Stimulated activated CD8-positive, alpha-beta memory T cell treated with anti-CD3 and anti-CD28 coated beads, Interleukin-4, amount 100 ng/mL, for 4 hours (primary cell): ENCODE measurements around the gene RASA3.

Experiments
- DNase-seq, 2 donors: peaks; one replicate each; pipeline ENCODE4 v3.0.0-alpha.2; 2020; ENCODE audit warnings: low read depth in 2 of 2, low spot score in 1 of 2

RASA3 gene

DNA sequence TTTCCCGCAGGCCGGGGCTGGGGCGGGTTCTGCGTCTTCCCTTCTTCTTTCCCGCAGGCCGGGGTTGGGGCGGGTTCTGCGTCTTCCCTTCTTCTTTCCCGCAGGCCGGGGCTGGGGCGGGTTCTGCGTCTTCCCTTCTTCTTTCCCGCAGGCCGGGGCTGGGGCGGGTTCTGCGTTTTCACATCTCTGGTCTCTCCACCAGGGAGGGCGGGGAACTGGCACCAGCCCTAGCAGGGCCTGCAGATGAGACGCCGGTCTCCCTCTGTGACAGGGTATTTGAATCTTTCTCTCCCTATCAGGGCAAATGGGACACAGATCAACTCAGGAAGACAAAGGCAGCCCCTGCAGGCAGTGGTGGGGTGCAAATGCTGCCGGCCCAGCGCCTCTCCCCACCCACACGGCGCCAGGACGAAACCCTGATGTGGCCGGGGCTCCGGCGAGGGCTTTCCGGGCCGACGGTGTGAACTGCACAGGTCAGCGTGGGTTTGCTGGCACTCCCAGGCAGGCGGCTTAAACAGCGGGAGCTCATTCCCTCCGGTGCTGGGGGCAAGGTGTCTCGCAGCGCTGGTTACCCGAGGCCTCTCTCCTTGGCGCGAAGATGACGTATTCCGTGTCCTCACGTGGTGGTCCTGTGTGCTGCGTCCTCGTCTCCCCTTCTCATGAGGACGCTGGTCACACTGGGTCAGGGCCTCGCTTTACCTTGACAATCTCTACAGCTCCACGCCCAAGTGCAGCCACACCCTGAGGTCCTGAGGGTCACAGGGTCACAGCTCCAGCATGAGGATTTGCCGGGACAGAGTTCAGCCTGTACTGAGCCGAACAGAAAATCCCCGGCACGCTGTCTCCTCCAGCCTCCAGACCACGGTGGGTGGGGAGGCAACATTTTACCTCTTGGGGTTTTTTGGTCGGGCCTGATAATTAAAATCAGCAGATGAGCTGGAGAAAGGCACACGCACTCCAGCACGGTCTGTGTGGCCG lies 157.8 kb downstream of the RASA3 start:
- DNase-seq = no peak

DNA sequence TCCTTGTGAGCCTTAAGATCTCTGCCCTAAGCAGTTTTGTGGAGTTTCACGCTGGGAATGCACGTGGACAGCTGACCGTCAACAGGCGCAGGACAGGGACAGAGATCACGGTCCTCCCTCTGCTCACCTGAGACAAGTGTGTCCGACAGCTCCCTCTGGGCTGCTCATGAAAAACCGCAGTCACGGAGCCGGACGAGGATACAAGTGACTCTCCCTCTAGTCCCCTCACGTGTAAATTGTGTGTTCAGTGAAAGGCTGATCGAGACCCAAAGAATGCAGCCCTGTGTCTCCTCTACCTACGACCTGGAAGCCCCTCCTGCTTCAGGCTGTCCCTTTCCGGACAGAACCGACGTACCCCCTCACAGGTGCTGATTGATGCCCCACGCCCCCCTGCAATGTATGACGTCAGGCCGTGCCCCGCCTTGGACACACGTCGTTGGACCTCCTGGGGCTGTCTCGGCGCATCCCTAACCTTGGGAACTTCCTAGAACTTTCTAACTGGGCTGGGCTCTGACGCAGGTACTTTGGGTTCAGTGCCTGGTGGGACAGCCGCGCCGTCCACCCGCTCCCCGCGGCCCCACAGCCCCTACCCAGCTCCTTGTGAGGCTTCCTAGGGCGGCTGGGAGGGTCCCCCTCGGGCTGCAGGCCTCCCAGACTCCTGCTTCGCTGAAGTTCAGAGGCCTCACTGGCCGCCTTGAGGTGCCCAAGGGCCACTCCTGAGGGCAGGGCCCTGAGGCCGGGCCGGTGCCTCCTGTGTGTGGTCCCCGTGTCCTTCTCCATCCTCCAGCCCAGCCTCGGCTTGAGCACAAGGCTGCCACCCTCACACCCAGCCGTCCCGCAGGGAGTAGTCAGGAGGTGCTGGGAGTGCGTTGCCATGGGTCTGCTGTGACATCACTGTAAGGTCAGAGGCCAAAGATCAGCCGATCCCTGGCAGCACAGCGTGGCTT lies 158.9 kb downstream of the RASA3 start, which contains the start of gene C13orf46:
C13orf46 (minus strand) TSS at position 859 of the 947 bp plus-strand sequence; CDS start at position 780, 79 bp downstream.
- no peak for DNase-seq

DNA sequence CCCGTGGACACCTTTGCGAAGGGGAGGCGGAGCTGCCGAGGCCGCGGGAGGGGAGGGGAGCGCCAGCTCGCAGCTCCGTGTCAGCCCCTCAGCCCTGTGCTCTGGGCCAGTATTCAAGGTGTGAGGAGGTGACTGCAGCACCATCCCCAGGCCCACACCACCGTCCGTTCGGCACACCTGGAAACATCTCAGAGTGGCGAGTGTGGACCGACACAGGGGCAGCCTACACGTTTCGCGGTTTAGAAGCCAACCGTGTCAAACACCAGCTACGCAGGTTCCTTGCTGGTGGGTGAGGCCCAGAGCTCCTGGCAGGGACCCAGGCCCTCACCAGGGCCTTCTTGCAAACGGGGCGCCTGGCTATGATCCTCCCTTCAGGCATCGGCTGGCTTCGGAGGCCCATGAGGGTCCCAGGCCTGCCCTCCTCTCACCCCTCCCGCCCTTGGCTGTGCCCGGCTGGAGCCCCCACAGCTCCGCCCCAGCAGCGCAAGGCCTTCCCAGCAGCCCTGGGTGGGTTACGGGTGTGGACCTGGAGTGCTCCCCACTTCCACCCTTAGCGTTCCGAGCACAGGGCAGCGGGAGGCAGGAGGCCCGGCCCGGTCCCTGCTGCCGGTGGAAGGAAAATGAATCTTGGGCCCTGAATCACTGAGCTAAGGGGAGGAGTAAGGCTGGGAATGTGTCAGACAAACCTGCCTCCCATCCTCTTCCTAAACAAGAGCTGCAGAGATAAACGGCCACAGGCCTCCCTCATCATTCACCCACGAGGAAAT lies 159.8 kb downstream of the RASA3 start:
- DNase-seq = no peak

DNA sequence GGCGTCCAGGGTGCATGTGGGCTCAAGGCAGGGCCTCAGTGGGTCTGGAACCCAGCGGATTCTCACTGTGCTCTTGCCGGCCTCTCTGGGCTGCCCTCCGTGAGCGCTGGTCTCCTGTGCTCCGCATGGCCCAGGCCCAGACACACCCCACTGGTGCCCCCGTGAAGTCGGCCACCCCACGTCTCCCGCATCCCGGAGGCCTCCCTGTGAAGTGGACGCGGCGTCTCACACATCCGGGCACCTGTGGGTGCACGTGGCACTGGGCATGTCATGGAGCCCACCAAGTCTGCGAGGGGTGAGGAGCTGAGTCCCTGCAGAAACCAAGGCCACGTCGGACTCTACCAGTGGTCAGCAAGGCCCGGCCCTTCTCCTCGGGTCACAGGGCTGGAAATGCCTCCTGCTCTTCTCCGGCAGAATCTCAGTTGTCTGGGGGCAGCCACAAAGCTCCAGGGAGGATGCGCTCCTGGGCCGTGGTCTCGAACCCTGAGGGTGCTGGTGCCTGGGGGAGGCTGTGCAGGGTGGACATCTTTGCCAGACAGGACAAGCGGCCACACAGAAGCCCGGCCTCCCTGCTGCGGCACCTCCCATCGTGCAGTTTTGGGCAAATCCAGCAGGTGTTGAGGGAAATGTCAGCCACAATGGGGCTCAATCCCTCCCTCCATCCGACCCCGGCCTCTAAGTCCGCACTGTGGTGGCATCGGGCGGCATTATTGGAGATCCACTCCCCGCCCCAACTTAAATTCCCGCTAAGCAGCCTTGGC lies 160.8 kb downstream of the RASA3 start:
- no peak for DNase-seq

DNA sequence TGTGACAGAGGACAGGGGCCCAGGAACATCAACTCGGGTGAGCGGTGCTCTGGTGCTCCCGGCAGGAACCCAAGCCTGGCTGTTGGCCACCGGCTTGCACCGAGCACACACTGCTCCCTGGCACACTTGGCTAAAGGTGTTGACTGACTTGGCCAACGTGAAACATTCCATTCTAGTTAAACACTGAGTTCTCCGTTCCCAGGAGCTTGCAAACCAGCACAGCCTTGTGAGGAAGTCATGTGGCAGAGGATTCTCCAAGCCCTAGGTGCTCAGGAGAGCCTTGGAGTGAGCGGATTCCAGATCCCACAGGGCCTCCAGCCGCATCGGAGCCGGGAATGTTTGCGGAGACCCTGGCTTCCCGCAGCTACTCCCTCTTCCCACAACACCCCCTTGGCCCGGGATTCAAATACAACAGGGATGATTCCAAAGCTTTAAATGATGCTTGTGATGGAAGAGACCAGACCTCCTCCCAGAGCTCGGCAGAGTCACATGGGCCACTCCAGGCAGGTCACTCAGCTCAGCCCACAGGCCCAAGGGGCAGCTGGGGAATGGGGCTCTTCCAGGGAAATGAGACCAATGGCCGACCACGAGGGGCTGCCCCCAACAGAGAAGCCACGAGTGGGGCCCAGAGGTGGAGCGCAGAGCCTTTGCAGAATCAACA lies 161.5 kb downstream of the RASA3 start:
- DNase-seq = no peak

DNA sequence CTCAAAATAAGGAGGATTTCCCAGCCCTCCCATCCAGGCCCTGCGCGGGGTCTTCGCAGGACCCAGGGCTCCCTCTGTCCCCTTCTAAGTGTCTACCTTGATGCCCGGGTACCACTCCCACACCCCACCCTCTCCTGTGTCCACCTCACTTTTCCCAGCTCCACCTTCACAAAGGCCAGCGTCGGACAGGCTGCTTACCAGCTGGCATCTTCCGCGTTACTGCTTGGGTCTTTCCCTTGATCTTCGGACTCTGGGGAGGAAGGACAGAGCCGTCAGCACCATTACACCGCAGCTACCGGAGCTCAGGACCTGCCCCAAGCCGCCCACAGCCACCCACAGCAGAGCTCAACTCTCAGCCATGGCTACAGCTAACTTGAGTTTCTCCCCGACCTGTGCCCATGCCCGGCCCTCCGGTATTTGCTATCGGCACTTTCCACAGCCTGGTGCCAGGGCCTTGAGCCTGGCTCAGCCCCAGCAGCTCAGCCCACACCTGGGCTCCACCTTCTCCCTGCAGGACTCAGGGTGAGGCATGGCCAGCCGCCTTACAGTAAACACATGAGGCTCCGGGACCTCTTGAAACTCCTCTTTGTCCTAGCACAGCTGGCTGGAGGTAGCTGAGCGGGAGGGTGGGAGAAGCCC lies 162.3 kb downstream of the RASA3 start:
- no peak for DNase-seq

DNA sequence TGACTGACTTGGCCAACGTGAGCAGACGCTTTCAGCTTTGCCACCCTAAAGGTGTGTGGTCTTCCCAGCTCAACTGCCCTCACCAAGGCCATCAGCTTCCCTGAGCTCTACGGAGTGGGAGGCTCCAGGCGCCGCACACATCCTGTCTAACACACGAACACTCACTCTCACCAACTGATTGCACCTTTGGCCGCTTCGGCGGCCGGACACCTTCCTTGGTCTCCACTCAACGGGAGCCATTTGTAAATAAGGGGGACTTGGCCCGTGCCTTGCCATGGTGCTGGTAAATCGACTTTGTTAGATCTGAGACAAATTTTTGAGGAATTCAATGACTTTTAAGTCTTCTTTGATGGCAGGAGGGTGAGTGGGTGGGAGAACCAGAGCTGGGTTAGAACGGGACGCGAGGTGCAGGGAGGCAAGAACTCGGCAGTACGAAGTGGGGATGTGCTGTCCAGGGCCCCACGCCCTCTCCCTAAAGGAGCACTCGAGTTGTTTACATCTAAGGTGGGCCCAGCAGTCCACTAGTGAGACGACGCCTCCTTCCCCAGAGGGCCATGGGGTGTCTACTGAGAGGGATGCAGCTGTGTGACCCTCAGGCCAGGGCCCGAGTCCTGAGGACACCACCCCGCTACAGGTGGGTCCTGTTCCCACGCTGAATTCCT lies 163.0 kb downstream of the RASA3 start:
- DNase-seq = no peak

DNA sequence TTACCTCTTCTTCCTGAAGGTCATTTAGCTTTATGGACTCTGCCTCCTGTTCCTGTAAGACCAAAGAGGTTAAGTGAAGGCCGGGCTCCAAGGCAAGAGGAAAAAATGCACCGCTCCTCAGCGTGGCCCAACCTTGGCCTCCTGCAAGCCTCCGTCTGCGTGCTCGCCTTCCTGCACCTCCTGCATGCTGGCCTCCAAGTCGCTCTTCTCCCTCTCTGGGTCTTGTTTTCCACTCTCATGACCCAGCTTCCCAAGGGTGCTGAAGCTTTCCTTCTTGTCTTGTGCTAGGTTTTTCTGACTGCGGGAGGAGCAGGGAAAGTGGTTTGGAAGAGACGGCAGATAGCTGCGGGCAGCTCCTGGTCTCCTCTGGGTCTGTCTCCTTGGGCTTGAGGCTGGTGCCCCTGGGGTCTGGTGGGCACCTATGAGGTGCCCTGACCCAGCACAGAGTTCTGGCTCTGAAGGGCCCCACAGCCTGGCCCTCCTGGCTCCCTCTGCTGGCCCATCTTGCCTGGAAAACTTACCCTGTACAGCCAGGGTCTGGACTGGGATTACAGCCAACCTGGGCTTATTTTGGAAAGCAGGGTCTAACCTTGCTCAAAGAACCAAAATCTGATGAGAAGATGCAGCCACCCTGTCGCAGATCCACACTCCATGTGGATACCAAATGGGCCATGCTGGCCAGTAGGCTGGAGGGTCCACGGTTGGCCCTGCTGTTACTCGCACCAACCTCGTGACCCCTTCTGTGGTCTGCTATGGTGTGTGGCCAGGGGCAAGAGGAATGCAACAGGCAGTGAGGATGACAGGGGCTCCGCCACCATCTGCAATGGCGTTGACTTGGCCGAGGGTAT lies 163.7 kb downstream of the RASA3 start:
- DNase-seq = no peak

DNA sequence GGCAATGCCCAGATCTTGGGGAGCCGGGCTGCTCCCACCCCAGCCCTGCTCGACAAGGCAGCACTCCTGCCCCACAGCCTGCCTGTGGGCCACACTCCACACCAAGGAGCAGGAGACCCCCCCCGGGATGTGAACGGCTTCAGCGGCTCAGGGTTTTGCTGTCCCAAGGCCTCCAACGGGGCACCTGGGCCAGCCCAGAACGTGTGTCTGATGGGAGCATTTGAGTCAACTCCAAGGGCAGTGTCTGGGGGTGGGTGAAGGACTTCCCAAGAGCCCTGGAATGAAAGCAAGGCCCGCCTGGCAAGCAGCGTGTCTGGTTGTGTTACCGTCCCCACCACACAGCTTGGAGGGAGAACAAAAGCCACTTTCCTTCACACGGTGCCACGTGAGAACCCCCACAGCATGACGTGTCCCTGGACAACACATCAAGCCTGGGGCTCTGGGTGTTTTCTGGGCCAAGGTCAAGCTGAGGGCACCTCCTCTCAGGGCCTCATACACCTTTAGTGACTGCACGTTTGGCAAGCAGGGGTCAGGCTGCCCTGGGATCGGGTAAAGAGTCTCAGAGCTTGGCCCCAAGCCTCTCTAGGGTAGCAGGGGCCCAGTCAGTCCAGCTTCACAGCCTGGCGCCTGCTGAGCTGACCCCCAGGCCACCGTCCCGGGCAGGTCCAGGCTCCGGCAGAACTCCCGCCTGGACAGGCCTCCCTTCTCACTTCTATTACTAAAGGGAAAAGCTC lies 164.5 kb downstream of the RASA3 start:
- no peak for DNase-seq

DNA sequence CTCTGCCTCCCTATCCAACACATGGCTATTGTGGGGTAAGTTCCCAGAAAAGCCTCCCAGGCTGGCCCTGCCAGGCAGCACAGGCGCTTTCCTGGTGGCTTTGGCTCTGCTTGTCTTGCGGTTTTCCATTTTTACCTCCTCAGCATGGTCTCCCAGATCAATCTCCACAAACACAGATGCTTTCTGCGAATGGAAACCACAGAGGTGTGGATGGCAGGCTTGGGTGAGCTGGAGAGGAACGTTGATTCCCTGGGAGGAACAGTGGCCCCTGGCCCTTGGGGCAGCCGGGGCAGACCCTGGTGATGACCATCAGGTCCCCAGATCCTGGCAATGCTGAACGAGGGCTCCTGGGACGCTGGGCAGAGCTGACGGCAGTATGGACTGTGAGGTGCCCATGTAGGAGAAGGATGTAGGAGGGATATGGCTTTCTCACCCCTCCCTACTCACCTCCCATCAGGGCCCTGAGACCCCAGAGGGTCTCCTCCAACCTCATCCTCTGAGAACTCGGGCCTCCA lies 165.2 kb downstream of the RASA3 start:
- no peak for DNase-seq

DNA sequence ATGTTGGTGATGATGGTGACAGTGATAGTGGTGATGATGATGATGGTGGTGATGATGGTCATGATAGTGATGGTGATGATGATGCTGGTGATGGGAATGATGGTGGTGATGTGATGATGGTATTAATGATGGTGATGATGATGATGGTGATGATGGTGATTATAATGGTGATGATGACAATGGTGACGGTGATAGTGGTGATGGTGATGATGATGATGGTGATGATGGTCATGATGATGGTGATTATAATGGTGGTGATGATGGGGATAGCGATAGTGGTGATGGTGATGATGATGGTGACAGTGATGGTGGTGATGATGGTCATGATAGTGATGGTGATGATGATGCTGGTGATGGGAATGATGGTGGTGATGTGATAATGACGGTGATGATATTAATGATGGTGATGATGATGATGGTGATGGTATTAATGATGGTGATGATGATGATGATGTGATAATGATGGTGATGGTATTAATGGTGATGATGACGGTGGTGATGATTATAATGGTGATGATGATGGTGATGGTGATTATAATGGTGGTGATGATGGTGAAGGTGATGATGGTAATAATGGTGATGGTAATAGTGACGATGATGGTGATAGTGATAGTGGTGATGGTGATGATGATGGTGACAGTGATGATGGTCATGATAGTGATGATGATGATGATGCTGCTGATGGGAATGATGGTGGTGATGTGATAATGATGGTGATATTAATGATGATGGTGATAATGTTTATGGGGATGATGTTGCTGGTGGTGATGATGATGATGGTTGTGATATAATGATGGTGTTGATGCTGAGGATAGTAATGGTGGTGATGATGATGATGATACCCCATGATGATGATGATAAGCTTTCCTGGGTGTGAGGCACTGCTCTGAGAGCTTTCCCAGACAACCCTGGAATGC lies 166.2 kb downstream of the RASA3 start:
- DNase-seq = no peak

DNA sequence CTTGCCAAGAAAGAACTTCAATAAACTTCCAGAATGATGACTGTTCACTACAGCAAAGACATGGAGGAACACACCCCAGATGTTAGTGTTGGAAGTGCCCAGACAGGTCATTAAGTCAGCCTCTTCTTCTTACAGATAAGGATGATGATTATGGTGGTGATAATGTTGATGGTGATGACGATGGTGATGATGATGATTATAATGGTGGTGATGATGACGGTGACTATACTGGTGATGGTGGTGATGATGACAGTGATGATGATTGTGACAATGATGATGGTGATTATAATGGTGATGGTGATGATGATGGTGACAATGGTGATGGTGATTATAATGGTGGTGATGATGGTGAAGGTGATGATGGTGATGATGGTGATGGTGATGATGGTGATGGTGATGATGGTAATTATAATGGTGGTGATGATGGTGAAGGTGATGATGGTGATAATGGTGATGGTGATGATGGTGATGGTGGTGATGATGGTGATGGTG lies 167.0 kb downstream of the RASA3 start:
- DNase-seq = no peak

DNA sequence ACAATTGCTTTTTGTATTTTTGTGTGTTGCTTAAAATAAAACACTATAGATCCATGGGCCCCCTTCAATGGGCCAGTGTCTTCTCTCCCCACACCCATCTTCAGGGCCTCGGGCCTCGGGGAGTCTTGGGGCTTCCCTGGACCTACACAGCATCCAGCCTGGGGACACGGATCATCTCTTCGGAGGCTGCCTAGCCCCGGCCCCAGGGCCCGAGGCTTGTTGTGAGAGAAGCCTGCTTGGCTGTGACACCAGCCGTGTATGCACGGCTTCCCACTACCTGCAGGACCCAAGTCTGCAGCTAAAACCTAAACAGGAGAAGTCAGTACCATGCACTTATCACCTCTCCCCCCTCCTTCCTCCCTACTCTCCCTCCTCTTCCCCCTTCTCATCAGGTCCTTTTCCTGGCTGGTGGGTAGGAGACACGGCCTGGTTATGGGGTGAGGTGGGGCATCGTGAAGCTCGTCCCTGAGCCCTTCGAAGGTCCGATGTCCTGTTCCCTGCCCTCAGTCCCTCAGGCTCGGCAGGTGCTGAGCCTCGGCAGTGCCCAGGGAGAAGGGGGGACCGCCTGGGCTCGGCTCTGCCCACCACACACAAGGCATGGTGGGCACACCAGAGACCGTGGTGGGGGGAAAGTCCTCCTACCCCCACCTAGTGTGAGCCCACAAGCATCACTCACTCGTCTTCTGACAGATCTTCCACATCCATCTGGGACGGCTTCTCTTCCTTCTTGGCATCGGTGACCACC lies 168.0 kb downstream of the RASA3 start:
- DNase-seq = no peak

DNA sequence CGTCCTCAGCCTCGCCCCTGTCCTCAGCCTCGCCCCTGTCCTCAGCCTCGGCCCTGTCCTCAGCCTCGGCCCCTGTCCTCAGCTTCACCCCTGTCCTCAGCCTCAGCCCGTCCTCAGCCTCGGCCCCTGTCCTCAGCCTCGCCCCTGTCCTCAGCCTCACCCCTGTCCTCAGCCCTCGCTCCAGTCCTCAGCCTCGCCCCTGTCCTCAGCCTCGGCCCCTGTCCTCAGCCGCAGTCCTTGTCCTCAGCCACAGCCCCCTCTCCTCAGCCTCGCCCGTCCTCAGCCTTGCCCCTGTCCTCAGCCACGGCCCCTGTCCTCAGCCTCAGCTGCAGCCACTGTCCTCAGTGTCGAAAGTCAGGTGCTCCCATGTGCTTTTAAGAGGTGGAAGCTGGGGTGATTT lies 169.0 kb downstream of the RASA3 start:
- no peak for DNase-seq

DNA sequence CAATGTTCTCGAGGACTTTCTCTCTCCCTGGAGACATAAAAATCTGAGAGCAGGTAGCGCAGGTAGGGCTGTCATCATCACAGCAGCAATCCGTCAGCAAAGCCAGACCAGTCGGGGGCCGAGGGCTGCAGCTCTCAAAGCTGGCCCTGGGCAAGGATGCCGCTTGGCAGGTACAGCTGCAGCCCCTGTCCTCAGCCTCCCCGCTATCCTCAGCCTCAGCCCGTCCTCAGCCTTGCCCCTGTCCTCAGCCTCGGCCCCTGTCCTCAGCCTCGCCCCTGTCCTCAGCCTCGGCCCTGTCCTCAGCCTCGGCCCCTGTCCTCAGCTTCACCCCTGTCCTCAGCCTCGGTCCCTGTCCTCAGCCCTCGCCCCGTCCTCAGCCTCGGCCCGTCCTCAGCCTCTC lies 169.4 kb downstream of the RASA3 start:
- DNase-seq = no peak
